Stimulated activated CD4-positive, alpha-beta T cell treated with anti-CD3 and anti-CD28 coated beads, TNF-alpha, amount 100 ng/mL, for 48 hours (primary cell): ENCODE measurements around the gene HHIPL2.
"Not testable (repeated sequence)": the region's sequence is repeated elsewhere in the genome, so short reads cannot be mapped to it uniquely, and the experiment has no call there.

Source experiments
- DNase-seq, 3 donors: peaks; one replicate each; pipeline ENCODE4 v3.0.0-alpha.2; 2020; ENCODE audit warnings: low read depth in 3 of 3

HHIPL2 gene

DNA sequence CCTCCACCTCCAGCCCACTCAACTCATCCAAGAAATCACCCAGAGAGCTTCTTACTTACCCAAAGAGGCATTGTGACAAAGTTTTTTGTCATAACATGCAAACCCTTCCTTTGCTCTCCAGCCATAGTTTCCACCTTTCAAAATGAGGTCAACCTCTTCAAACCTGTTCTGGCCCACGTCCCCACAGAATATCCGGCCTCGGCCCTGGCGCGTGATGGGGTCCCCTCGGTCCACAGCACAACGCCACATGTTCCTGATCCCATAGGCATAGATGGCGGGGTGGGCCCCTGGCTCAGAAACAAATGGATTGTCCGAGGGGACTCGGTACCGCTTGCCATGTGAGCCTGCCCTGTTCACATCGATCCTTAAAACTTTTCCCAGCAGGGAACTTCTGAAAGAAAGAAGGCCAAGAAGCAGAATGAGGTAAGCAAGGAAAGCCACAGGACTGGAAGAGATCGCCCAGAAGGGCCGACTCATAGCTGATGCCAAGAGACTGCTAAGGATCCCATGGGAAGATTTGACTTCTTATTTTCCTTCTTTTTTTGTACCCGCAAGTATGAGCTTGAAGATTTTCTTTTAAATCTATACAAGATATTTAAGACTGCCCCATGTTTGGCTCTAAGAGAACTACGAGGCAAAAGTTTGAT is 7.8 kb downstream of the HHIPL2 start:
- DNase-seq = no peak

DNA sequence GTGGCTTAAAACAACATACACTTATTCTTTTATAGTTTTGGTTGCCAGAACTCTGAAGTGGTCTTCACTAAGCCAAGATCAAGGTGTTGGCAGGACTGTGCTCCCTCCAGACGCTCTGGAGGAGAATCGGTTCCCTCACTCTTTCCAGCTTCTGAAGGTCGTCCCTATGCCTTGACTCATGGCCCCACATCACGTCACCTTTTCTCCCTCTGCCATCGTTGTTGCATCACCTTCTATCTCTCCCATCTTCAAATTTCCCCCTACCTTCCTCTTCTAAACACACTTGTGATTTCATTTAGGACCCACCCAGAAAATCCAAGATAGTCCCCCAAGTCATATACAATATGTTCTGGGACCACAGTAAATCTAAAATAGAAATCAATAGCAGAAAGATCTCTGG is 12.4 kb downstream of the HHIPL2 start:
- no peak for DNase-seq

DNA sequence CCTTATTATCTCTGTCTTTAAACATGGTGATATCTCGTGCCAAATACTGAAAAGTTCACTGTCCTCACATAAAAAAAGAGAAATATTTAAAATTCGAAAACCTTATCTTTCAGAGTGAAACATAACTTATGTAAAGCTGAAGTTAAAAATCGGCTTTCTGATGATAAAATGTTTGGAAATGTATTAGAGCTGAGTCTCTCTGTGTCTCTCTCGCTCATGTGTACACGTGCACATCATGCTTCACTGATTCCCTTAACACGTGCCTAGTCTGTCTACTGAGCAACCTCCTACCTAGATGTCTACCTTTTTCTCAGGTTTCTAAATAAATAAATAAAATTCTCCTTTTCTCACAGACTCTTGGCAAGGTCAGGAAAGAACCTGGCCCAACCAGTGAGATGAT is 17.1 kb downstream of the HHIPL2 start:
- no peak for DNase-seq

DNA sequence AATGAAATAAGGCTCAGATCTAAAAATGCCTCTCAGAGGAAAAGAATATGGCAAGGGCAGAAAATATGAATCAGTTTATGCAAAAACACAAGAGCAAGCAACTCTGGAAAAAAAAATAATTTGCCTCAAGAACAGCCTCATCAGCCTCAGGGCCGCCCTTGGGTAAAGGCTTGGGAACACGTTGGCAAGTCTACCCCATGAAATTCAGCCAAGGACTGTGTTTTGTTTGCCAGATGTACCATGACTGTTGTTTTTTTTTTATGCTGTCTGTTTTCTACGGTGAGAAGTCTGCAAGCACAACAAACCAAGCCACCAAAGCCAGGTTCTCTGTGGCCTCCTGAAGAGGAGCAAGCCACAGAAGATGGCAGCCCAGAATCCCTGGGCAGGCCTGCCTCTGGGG is 18.0 kb downstream of the HHIPL2 start:
- no peak for DNase-seq

DNA sequence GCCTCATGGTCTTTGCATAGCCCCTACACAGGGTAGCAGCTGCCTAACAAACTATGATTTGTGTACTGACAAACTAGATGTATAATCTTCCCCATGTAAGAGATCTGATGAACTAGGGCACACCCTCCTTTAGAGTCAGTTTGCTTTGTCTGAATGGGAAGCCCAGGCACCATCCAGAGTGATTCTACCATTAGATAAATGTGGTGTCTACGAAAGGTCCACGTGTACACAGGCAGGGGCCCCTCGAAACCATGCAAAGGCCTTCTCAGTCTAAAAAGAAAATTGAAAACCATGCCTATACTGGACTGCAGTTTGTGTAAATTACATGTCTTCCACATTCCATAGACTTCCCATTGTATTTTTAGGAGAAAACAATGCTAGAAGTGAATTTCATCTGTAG is 18.7 kb downstream of the HHIPL2 start:
- no peak for DNase-seq

DNA sequence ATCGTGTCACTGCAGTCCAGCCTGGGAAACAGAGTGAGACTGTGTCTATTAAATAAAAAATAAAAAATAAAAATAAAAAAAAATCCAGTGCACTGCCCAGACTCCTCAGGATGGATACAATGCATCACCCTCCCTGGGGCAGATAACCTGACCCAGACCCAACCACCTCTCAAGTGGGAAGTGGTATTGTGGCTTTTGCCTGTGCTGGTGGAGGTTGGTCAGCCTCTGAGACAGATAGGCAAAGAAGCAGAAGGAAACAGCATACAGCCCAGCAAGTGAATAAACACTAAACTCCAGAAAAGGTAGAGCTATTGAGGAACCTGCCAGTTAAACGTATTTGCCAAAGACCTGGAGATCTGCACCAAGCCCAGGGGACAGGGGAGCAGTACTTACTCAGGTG is 22.0 kb downstream of the HHIPL2 start:
- DNase-seq = no peak

DNA sequence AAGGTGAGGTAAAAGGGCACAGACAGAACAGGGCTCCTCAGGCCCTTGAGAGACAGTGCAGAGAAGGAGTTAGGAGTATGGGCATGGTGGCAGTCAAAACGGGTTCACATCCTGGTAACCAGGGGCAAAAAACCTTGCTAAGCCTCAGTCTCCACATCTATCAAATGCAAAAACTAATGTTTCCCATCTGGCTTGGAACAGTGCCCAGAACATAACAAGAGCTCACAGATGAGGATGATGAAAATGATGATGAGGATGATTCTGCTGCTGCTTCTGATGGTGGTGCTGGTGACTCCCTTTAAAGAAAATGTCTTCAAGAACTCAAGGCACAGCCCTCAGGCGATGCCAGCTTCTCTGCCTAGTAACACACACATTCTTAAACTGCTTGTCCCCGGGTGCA is 24.1 kb downstream of the HHIPL2 start:
- no peak for DNase-seq

DNA sequence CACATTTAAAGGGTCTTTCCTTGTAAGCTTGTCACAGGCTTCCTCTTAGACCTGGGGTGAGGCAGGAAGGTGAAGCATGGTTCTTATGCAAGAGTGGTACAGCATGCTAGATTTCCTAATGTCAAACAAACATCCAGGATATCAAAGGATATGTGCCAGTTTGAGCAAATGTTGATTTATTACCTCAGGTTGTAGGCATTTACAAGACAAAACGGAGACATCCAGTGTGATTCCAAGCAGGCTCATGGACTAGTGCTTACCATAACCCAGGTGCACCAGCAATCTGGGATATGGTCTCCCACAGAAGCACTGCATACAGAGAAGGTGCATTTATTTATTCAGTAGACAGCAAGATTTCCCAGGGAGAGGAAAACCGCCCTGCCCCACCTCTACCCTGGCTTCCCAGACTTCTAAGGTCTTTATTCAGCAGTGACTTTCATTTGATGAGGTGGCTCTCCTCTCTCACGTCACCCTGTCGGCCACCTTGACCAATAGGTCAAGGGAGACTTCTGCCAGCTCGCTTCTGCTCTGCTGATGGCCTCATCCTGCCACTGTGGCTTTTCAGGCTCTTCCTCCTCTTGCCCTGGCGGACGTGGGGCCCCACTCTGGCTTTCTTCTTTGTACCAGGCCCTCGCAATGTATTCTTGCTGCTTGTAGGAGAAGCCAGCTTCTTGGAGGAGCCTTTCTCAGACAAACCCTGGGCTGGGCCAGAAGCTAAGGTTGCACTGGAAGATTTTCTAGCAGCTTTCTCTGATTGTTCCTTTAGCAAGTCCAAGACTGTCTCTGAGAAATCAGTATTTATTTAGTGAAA is 25.6 kb downstream of the HHIPL2 start:
- no peak for DNase-seq

DNA sequence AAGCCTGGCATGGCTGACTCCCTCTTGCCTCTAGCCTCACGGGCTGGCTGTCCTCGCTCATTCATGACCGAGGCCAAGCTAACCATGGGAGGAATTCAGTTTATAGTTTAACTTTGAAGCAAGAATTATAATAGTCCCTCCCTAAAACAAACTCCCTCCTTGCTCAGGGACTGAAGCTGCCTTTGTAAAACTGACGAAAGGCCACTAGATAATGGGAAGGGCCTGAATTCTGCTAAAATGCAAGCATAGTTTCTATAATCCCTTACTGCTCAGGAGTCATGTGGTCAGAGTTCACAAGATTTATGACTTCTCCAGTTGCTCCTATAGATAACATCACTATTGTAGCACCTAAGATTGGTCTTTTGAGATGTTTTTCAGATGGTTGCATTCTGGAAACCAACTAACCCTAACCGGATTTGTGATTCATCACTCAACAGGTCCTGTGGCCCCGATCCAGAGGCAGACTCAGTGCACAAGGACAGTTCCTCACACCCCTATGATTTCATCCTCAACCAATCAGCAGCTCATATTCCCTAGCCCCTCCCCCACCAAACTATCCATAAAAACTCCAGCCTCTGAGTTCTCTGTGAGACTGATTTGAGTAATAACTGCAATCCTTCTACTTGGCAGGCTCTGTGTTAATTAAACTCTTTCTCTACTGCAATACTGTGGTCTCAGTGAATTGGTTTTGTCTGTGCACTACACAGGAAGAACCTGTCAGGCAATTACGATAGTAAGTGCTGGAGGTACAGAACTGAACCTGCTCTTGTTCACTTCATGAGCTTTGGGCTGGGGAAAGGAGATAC is 26.4 kb downstream of the HHIPL2 start:
- DNase-seq = no peak

DNA sequence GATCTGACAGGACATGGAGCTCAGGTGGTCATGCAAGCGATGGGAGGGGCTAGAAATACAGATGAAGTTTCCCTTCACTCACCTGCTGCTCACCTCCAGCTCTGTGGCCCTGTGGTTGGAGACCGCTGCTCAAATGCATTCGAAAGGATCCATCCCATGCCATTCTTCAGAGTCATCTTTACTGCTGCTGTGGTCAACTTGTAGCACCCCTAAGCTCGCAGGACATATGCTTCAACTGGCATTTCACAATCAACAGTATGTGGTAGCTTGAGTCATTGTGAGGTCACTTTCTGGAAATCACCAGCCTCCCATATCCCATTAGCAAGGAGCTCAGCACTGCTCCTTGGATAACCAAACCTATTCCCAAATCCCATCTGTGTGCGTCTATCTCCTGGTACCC is 58.4 kb downstream of the HHIPL2 start:
- not testable (repeated sequence) for DNase-seq

DNA sequence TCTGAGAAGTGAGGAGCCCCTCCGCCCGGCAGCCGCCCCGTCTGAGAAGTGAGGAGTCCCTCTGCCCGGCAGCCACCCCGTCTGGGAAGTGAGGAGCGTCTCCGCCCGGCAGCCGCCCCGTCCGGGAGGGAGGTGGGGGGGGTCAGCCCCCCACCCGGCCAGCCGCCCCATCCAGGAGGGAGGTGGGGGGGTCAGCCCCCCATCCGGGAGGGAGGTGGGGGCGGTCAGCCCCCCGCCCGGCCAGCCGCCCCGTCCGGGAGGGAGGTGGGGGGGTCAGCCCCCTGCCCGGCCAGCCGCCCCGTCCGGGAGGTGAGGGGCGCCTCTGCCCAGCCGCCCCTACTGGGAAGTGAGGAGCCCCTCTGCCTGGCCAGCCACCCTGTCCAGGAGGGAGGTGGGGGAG is 60.1 kb downstream of the HHIPL2 start:
- not testable (repeated sequence) for DNase-seq

DNA sequence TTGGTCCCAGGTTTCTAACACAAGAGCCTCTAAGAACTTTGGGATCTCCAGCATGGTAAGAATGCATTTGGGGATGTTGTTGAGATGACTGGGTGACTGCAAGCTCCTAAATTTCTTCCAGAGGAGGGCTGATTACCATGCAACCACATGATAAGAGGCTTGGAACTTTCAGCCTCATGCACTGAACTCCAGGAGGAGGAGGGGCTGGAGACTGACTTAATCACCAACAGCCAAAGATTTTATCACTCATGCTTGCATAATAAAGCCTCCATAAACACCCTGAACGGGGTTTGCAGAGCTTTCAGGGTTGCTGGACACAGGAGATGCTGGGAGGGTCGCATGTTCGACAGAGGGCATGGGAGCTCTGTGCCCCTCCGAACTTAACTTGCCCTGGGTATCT is 63.9 kb downstream of the HHIPL2 start:
- not testable (repeated sequence) for DNase-seq

DNA sequence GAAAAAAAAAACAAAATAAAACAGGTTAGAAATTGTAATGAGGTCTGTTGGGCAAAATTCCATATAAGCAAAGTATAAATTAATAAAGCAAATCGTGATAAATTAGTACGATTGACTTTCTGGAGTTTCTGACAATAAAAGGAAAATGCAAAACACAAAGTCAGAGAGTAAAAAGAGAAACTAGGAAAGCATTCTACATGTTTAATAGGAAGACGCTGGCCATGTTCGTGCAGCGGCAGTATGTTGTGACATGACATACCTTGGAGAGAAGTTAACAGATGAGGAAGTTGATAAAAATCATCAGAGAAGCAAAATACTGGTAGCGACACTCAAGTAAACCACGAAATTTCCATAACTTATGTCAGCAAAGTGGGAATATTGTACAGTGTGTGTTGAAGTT is 68.3 kb downstream of the HHIPL2 start:
- DNase-seq = not testable (repeated sequence)

DNA sequence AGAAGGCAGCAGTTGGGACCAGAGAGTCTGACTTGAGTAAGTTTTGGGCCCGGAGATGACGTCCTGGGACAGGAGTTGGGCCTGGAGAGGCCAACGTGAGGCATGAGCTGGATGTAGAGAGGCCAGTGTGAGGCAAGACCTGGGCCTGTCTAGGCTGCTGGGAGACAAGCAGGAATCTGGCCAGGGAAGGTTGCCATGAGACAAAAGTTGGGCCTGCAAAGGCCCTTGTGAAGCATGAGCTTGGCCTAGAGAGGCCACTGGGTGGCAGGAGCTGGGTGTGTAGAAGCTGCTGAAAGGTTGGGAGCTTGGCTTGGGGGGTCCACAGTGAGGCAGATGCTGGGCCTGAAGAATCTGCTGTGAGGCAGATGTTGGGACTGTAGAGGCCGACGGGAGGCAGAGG is 71.5 kb downstream of the HHIPL2 start:
- DNase-seq = not testable (repeated sequence)

DNA sequence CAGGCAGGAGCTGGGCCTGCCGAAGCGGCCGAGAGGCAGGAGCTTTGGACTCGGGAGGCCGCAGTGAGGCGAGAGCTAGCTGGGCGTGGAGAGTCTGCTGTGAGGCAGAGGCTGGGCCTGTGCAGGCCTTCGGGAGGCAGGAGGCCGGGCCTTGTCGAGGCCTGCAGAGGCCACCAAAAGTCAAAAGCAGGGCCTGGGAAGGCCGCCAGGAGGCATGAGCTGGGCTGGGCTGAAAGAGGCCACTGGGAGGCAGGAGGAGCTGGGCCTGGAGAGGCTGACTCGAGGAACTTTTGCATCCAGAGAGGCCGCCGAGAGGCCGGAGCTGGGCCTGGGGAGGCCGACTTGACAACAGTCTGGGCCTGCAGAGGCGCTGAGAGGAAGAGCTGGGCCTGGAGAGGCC is 74.2 kb downstream of the HHIPL2 start:
- DNase-seq = not testable (repeated sequence)

DNA sequence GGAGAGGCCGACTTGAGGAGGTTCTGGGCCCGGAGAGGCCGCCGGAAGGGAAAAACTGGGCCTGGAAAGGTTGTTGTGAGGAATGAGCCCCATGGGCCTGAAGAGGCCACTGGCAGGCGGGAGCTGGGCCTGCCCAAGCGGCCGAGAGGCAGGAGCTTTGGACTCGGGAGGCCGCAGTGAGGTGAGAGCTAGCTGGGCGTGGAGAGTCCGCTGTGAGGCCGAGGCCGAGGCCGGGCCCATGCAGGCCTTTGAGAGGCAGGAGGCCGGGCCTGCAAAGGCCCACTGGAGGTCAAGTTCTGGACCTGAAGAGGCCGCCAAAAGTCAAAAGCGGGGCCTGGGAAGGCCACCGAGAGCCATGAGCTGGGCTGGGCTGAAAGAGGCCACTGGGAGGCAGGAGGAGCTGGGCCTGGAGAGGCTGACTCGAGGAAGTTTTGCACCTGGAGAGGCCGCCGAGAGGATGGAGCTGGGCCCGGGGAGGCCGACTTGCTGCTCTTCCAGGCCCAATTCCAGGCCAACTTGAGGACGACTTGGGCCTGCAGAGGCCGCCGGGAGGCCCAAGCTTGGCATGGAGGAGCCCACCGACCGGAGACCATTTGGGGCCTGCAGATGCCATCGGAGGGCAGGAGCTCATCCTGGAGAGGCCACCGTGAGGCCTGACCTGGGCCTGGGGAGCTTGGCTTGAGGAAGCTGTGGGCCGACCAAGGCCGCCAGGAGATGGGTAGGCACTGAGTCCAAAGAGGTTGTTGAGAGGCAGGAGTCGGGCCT is 74.9 kb downstream of the HHIPL2 start:
- not testable (repeated sequence) for DNase-seq
